Islet of Langerhans (tissue), 1 donor: ENCODE data around the gene SLC2A6.
"Not testable (repeated sequence)": the region's sequence is repeated elsewhere in the genome, so short reads cannot be mapped to it uniquely, and the experiment has no call there.

Experiments
- FAIRE-seq: peaks from one replicate; lab custom pipeline; 2011; peaks lifted over from hg19 to GRCh38; lab: Jason Lieb, UNC

Gene SLC2A6

DNA sequence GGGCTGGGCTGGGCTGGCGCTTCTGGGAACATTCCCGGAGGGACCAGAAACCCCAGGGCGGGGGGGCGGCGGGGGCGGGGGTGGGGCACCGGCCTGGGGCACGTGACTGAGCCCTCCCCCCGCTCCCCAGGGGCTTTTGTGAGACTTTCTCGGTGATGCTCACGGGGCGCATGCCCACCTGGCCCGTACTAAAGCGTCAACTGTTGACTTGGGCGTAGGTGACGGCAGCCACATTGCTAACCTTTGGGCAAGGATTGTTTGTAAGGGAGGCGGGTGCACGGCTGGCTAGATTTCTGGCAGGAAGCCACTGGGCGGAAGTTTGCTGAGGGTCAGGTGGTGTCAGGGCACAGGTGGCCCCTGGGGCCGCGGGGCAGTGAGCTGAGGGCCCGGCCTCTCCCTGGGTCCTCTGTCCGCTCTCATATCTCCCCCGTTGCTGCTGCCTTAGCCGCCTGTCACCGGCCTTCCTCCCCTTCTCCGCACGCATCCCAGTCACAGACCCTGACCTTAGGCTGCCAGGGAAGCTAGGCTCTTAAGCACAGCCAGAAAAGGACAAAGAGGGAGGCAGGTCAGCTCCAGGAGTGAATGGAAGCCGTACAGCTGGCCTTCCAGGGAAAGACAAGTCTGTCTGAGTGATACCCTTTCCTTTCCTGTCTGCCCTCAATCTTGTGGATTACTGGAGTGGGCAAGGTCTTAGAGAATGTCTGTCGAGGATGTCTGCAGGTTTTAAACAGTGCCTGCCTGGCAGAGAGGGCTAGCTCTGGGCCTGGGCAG, 18.3 kb downstream of the SLC2A6 start:
- FAIRE-seq: no peak

DNA sequence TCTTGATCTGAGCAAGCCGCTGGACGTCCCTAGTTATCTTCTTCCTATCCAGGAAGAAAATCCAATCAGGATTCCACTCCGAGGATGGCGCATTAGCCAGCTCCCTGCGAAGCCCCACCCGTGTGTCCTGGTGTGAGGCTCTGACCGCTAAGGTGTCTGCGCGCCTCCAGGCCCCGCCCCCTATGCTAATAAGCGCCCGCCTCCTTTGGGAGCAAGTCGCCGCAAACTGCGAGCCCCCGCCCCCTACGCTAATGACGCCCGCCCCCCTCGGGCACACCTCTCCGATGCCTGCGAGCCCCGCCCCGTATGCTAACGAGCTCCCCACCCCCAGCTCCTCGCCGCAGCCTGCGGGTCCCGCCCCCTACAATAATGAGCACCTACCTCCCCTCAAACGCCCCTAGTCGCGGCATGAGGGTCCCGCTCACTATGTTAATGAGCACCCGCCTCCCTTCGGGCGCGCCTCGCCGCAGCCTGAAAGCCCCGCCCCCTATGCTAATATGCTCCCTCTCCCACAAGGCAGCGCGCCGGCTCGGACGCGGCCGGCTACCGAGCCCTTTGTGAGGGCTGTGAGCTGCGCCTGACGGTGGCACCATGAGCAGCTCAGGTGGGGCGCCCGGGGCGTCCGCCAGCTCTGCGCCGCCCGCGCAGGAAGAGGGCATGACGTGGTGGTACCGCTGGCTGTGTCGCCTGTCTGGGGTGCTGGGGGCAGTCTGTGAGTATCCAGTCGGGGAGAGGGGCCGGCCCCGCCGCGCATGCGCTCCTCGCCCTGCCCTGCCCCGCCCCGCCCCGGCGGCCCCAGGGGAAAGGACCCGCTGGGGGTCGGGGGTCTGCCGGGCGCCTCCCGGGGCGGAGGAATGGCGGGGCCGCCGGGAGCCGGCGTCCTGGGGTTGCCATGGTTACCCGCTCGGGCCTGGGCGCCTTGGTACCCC, 19.2 kb downstream of the SLC2A6 start, which contains the start of gene CACFD1:
Gene CACFD1, plus strand, starts transcription at position 503 of the 929 bp plus-strand sequence. Its CDS starts 89 bp downstream, at position 592.
- no peak for FAIRE-seq

DNA sequence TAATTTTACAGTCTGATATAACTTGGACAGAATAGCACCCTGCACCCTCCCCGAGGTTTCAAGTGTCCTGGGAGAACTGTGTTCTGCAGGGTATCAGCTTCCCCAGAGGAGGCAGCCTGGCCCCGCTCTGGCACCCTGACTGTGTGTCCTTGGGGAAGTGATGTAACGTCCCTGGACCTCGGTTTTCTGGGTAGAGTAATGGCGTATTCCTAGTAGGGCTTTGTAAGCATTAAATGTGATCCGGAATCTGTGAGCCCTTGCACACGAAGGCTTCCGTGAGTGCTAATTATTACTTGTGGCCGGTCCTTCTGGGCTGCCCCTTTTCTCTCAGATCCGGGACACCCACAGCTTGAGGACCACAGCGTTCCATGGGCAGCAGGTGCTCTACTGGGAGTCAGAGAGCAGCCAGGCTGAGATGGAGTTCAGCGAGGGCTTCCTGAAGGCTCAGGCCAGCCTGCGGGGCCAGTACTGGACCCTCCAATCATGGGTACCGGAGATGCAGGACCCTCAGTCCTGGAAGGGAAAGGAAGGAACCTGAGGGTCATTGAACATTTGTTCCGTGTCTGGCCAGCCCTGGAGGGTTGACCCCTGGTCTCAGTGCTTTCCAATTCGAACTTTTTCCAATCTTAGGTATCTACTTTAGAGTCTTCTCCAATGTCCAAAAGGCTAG, 20.1 kb downstream of the SLC2A6 start:
- FAIRE-seq: no peak

DNA sequence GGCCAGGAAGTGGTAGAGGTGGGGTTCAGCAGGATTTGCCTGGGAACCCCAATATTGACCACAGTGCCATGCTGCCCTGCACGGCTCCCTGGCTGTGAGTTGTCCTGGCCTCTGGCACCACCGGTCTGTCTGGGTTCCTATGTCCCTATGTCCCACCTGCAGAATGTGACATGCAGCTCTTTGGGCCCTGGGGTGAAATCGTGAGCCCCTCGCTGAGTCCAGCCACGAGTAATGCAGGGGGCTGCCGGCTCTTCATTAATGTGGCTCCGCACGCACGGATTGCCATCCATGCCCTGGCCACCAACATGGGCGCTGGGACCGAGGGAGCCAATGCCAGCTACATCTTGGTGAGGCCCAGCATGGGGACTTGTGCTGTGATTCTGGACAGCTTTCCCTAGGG, 21.2 kb downstream of the SLC2A6 start:
- no peak for FAIRE-seq

GRCh38 chr9:133457233-133457632, 21.7 kb downstream of the SLC2A6 start:
- no peak for FAIRE-seq

DNA sequence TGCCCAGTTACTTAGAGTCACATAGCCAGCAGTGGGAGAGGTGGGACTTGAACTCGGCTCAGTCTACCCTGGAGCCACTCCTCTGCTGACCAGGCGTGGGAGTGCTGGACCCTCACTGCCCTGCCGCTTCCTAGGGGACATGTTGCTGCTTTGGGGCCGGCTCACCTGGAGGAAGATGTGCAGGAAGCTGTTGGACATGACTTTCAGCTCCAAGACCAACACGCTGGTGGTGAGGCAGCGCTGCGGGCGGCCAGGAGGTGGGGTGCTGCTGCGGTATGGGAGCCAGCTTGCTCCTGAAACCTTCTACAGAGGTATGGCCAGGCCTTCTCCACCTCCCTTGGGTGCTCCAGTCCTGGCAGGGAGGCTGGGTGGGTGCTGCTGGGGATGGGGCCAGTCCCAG, 22.5 kb downstream of the SLC2A6 start:
- no peak for FAIRE-seq

GRCh38 chr9:133455936-133456335, 23.0 kb downstream of the SLC2A6 start:
- no peak for FAIRE-seq

- no peak for FAIRE-seq
These were observed 23.8 kb downstream of the SLC2A6 start for GRCh38 chr9:133454943-133455673.

GRCh38 chr9:133454325-133454724, 24.6 kb downstream of the SLC2A6 start:
- FAIRE-seq: no peak

DNA sequence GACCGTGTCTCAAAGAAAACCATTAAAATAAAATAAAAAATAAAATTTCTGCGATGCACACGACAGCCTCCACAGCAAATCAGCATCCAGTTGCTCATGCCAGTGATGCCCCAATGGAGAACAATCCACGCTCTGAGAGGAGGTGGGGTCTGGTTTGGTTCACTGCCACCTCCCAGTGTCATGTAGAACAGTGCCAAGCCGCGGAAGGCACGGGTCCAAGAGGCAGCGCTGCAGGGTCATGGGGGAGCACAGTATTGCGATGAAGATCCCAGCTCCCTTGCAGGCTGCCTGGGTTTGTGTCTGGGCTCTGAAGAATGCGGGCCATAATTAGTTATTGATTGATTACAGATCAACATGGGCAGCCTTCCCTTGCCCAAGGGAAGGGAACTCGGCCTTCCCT, 25.2 kb downstream of the SLC2A6 start:
- FAIRE-seq: no peak

DNA sequence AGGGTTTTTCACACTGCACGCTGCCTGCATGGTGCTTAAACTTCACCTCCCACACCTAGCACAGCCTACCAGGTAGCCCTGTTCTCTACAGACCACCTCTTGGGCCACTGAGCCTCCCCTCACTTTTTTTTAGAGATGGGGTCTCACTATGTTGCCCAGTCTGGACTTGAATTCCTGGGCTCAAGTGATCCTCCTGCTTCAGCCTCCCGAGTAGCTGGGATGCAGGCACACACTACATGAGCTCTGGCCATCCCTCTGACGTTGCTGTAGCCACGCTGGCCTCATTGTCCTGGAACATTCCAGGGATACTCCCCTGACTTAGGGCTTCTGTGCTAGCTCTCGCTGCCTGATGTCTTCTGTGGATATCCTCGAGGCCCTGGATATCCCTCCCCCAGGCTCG, 26.3 kb downstream of the SLC2A6 start:
- FAIRE-seq: no peak

DNA sequence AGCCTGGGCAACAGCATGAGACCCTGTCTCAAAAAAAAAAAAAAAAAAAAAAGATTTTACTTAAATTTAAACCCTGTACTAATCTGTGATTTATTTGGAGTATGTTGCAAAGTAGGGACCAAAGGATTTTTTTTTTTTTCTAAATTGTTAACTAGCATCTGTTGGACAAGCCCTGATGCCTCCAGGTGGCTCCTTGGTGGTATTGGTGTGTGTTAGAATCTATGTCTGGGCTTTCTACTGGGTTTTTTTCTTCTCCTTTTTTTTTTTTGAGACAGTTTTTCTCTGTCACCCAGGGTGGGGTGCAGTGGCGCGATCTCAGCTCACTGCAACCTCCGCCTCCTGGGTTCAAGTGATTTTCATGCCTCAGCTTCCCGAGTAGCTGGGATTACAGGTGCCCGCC, 27.0 kb downstream of the SLC2A6 start:
- FAIRE-seq: not testable (repeated sequence)

- FAIRE-seq: no peak
These were observed 29.1 kb downstream of the SLC2A6 start for GRCh38 chr9:133449760-133450159.

- FAIRE-seq: no peak
These were observed 30.4 kb downstream of the SLC2A6 start for GRCh38 chr9:133448487-133448972.

DNA sequence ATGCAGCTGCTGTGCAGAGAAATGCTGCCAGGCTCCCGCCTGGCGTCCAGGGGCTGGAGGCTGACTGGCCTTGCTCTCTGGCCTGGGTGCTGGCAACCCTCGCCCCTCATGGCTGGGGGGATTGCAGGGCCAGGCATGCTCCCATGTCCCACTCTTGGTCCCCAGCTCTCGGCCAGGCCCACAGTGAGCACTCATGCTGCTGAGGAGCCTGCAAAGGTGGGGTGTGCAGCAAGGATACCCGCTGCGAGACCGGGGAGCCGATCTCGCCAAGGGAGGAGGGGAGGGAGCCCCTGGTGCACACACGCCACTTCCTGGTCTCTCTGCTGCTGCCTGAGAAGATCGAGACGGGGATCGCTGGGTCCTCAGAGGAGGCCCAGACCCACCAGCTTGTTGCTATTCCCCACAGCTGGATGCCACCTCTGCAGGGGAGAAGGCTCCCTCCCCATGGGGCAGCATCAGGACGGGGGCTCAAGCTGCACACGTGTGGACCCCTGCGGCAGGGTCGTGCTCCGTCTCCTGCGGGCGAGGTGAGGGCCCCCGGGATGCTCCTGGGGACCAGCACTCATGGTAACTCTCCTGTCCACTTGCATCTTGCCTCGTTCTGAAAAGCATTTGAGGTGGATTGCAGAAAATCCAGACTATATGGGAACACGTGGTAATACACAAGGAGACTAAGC, 33.5 kb downstream of the SLC2A6 start:
- no peak for FAIRE-seq

DNA sequence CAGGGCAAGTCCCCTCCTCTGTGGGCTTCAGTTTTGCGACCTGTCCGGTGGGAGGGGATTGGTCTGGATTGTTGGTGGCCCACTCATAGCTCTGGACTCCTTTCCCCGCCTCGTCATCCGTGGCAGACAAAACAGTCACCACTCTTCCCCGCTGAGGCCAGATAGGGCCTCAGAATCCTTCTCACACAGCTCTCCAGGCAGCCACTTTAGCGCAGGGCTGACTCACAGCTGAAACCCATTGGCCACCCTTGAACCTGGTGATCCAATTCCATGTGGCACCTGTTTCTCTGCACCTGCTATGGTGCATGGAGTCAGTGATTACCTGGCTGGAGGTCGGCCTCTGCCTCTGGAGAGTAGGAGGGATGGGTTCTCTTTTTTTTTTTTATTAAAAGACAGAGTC, 34.9 kb downstream of the SLC2A6 start:
- no peak for FAIRE-seq

DNA sequence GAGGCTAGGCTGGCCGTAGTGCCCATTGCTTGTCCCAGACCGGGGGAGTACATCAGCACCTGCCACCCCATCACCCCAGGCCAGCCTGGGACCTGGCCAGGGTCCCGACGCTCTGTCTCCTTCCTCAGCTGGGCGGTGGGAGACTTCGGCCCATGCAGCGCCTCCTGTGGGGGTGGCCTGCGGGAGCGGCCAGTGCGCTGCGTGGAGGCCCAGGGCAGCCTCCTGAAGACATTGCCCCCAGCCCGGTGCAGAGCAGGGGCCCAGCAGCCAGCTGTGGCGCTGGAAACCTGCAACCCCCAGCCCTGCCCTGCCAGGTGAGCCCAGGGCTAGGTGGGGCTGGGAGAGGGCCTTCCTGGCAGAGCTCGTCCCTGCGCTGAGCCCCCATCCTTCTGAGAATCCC, 35.7 kb downstream of the SLC2A6 start:
- no peak for FAIRE-seq

GRCh38 chr9:133441571-133441970, 37.3 kb downstream of the SLC2A6 start:
- FAIRE-seq: no peak

DNA sequence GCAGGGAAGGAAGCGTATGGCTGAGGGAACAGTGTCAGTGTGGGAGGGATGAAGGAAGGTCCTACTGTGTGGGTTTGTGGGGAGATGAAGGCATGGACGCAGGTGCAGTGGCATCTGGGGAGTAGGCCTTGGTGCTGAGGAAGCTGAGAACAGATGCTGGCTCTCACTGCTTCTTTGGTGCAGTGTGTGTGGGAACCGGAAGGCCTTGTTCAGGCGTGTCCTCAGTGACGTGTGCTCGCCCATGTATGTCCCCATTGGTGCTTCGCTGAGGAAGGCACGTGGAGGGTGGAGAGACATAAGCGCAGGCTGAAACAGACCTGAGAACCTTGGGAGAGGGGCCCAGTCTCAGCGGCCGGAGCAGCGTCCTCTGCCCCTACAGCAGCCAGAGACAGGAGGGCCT, 38.0 kb downstream of the SLC2A6 start:
- no peak for FAIRE-seq

GRCh38 chr9:133439337-133439736, 39.6 kb downstream of the SLC2A6 start:
- no peak for FAIRE-seq
